ENCODE data around the gene REPS1.

The REPS1 gene

GRCh38 chr6:138873191-138873590 is 114.9 kb downstream of the REPS1 start:
- no peak overlapping the region for H3K4me3 ChIP-seq (ENCODE audit: low read depth, low read length)
- TF ChIP-seq CTCF (IDR thresholded peaks at IDR 0.05; ENCODE audit: low read depth, low read length) = no peak

- no peak for TF ChIP-seq CTCF (IDR thresholded peaks at IDR 0.05; ENCODE audit: low read depth, low read length)
- H3K4me3 ChIP-seq (ENCODE audit: low read depth, low read length) = no peak overlapping the region
These were observed 118.7 kb downstream of the REPS1 start for GRCh38 chr6:138869398-138869797.

GRCh38 chr6:138868181-138868580 is 119.9 kb downstream of the REPS1 start:
- TF ChIP-seq CTCF (IDR thresholded peaks at IDR 0.05; ENCODE audit: low read depth, low read length) = no peak
- no peak overlapping the region for H3K4me3 ChIP-seq (ENCODE audit: low read depth, low read length)

- no peak overlapping the region for H3K4me3 ChIP-seq (ENCODE audit: low read depth, low read length)
- TF ChIP-seq CTCF (IDR thresholded peaks at IDR 0.05; ENCODE audit: low read depth, low read length) = no peak
These were observed 122.5 kb downstream of the REPS1 start for GRCh38 chr6:138865480-138866109.

GRCh38 chr6:138864343-138864890 is 123.6 kb downstream of the REPS1 start:
- no peak overlapping the region for H3K4me3 ChIP-seq (ENCODE audit: low read depth, low read length)
- no peak for TF ChIP-seq CTCF (IDR thresholded peaks at IDR 0.05; ENCODE audit: low read depth, low read length)

GRCh38 chr6:138863321-138863720 is 124.7 kb downstream of the REPS1 start:
- no peak for TF ChIP-seq CTCF (IDR thresholded peaks at IDR 0.05; ENCODE audit: low read depth, low read length)
- H3K4me3 ChIP-seq (ENCODE audit: low read depth, low read length) = no peak overlapping the region

GRCh38 chr6:138862456-138862855 is 125.6 kb downstream of the REPS1 start:
- TF ChIP-seq CTCF (IDR thresholded peaks at IDR 0.05; ENCODE audit: low read depth, low read length) = no peak
- no peak overlapping the region for H3K4me3 ChIP-seq (ENCODE audit: low read depth, low read length)

Measured in WI38 (cell line).